Nephron progenitor cell (in vitro differentiated cells): ENCODE data around the gene BORCS6.

Experiments
- DNase-seq: peaks from one replicate; pipeline ENCODE4 v3.0.0; 2021
- H3K27ac Mint-ChIP-seq: 2 replicates; pipeline ENCODE4 v1.8.0; 2021; ENCODE audit warnings: mild to moderate bottlenecking, moderate library complexity, mixed read lengths
- H3K27me3 Mint-ChIP-seq: 2 replicates; pipeline ENCODE4 v1.8.0; 2021; ENCODE audit warnings: mild to moderate bottlenecking, low read depth, mixed read lengths; ENCODE audit not compliant: poor library complexity
- H3K36me3 Mint-ChIP-seq: 2 replicates; pipeline ENCODE4 v1.8.0; 2021; ENCODE audit warnings: low read depth, mixed read lengths
- H3K4me1 Mint-ChIP-seq: 2 replicates; pipeline ENCODE4 v1.8.0; 2021; ENCODE audit warnings: mixed read lengths
- H3K4me3 Mint-ChIP-seq: 2 replicates; pipeline ENCODE4 v1.8.0; 2021; ENCODE audit warnings: mild to moderate bottlenecking, moderate library complexity, mixed read lengths
- H3K9me3 Mint-ChIP-seq: 2 replicates; pipeline ENCODE4 v1.8.0; 2021; ENCODE audit warnings: mild to moderate bottlenecking, moderate library complexity, mixed read lengths
- CTCF ChIP-seq: fragments of 200-600 bp; sonication (generic); IDR thresholded peaks from 2 replicates; pipeline ENCODE4 v1.5.0; 2021; ENCODE audit warnings: antibody characterized with exemption

Gene BORCS6

GRCh38 chr17:8153525-8153956 lies 36.4 kb downstream of the BORCS6 start:
- no peaks in the 10 kb centered on the region for H3K9me3 Mint-ChIP-seq
- DNase-seq: no peak
- peak overlapping the region; percentile 54 for H3K4me3 Mint-ChIP-seq
- peak overlapping the region; percentile 96 for H3K27ac Mint-ChIP-seq
- peaks cover 5% of the 10 kb centered on the region for H3K36me3 Mint-ChIP-seq
- TF ChIP-seq CTCF: no peak
- peaks cover 12% of the 10 kb centered on the region for H3K4me1 Mint-ChIP-seq
- H3K27me3 Mint-ChIP-seq: peaks cover 2% of the 10 kb centered on the region

- Mint-ChIP-seq H3K27me3 (no peaks in the 10 kb centered on the region), H3K9me3 (no peaks in the 10 kb centered on the region), H3K4me3 (peak overlapping the region; percentile 96), H3K4me1 (peaks cover 12% of the 10 kb centered on the region), H3K27ac (peak overlapping the region; percentile 96), H3K36me3 (peaks cover 10% of the 10 kb centered on the region)
- DNase-seq: no peak
- TF ChIP-seq CTCF: no peak
Measured at GRCh38 chr17:8153031-8153451, 36.9 kb downstream of the BORCS6 start.

GRCh38 chr17:8152112-8152775 lies 37.7 kb downstream of the BORCS6 start, which contains the start of gene PER1:
Gene PER1, minus strand, starts transcription at chr17:8152404. Its CDS starts 1,698 bp downstream, at chr17:8150706.
- H3K27ac Mint-ChIP-seq: peak within 1 kb of the TSS; percentile 98
- peak; percentile 94 for DNase-seq
- no peaks in the 10 kb centered on the region for H3K27me3 Mint-ChIP-seq
- peaks cover 12% of the 10 kb centered on the region for H3K4me1 Mint-ChIP-seq
- H3K9me3 Mint-ChIP-seq: no peaks in the 10 kb centered on the region
- peak within 1 kb of the TSS; percentile 96 for H3K4me3 Mint-ChIP-seq
- TF ChIP-seq CTCF: no peak
- H3K36me3 Mint-ChIP-seq: peaks cover 17% of the 10 kb centered on the region

GRCh38 chr17:8151641-8152111 lies 38.3 kb downstream of the BORCS6 start:
- peak; percentile 52 for DNase-seq
- Mint-ChIP-seq H3K4me1 (peaks cover 12% of the 10 kb centered on the region), H3K9me3 (no peaks in the 10 kb centered on the region), H3K36me3 (peaks cover 20% of the 10 kb centered on the region), H3K27ac (peak overlapping the region; percentile 98), H3K4me3 (peak overlapping the region; percentile 96), H3K27me3 (no peaks in the 10 kb centered on the region)
- TF ChIP-seq CTCF: no peak

- peak overlapping the region; percentile 96 for H3K4me3 Mint-ChIP-seq
- peaks cover 25% of the 10 kb centered on the region for H3K36me3 Mint-ChIP-seq
- H3K9me3 Mint-ChIP-seq: no peaks in the 10 kb centered on the region
- peak; percentile 85 for DNase-seq
- H3K4me1 Mint-ChIP-seq: peaks cover 12% of the 10 kb centered on the region
- no peak for TF ChIP-seq CTCF
- no peaks in the 10 kb centered on the region for H3K27me3 Mint-ChIP-seq
- H3K27ac Mint-ChIP-seq: peak overlapping the region; percentile 98
Measured at GRCh38 chr17:8151120-8151640, 38.8 kb downstream of the BORCS6 start.
